ENCODE data around the gene ICAM5. TPM values are rescaled to one million over a fixed set of nuclear protein-coding genes. Genes with fewer than 3 reads are reported as not detected.

The ICAM5 gene
- total and polyA plus RNA-seq, 10 of the 15 experiments (the other 5 are each of a cell fraction or from before 2014, with no cell fraction given): 0.14 to 4.6 (median 0.94) TPM; not detected in 2

GRCh38 chr19:10295305-10295846 lies 5.6 kb downstream of the ICAM5 start (continued):
- TF ChIP-seq HSF1 (IDR thresholded peaks at IDR 0.05; ENCODE audit: low read depth, low read length) (no peak), USF2 (IDR thresholded peaks at IDR 0.05; ENCODE audit: borderline replicate concordance, low read depth, low read length) (no peak), USF1 (IDR thresholded peaks at IDR 0.05; ENCODE audit: borderline replicate concordance, extremely low read length, insufficient read depth, low read depth, low read length) (no peak), GATAD2B (conservative IDR thresholded peaks at IDR 0.05; ENCODE audit: low read depth) (peak; percentile 92), JUNB (IDR thresholded peaks at IDR 0.05) (no peak), MYB (IDR thresholded peaks at IDR 0.05; ENCODE audit: borderline replicate concordance, low read depth, low read length) (no peak), KDM1A (IDR thresholded peaks at IDR 0.05; ENCODE audit: borderline replicate concordance) (no peak), E4F1 (IDR thresholded peaks at IDR 0.05; ENCODE audit: borderline replicate concordance, partially characterized antibody) (no peak), NRF1 (conservative IDR thresholded peaks at IDR 0.05; ENCODE audit: low read depth, low read length) (no peak), IKZF1 (conservative IDR thresholded peaks at IDR 0.05) (peak; percentile 33; the same call in 1 of the 2 replicates), ATF3 (IDR thresholded peaks at IDR 0.05; ENCODE audit: borderline replicate concordance, extremely low read depth, low read depth, low read length) (no peak), EGR1 (IDR thresholded peaks at IDR 0.05; ENCODE audit: borderline replicate concordance in 1 of 2, low read depth in 2 of 2, low read length in 2 of 2) (no peak), HDGF (IDR thresholded peaks at IDR 0.05) (peak; percentile 37; the same call in 1 of the 2 replicates), PKNOX1 (IDR thresholded peaks at IDR 0.05) (peak; percentile 82), RCOR1 (conservative IDR thresholded peaks at IDR 0.05; ENCODE audit: low read depth, low read length) (no peak), ZZZ3 (IDR thresholded peaks at IDR 0.05; ENCODE audit: control insufficient read depth, insufficient read length, low read depth) (no peak), BCL3 (IDR thresholded peaks at IDR 0.05; ENCODE audit: borderline replicate concordance, insufficient read depth, low read depth, low read length, poor library complexity, severe bottlenecking) (no peak), CHD4 (IDR thresholded peaks at IDR 0.05) (no peak), SMAD1 (IDR thresholded peaks at IDR 0.05; ENCODE audit: low read depth, partially characterized antibody) (no peak), KAT2A (conservative IDR thresholded peaks at IDR 0.05; ENCODE audit: control insufficient read depth, low read depth, low read length) (no peak), BMI1 (IDR thresholded peaks at IDR 0.05; ENCODE audit: borderline replicate concordance) (no peak)

Data from GM12878 (cell line).